ENCODE measurements around the gene PCK1.

- no peak for TF ChIP-seq CTCF (IDR thresholded peaks at IDR 0.05)
- TF ChIP-seq POLR2A (IDR thresholded peaks at IDR 0.05): no peak
- no peak for TF ChIP-seq EP300 (IDR thresholded peaks at IDR 0.05)
- no peak for TF ChIP-seq POLR2AphosphoS5 (IDR thresholded peaks at IDR 0.05)
Observed at GRCh38 chr20:57558614-57559288, 2.2 kb upstream of the PCK1 start.

Data from suprapubic skin (tissue), 4 donors.